GM12872 (cell line): ENCODE data around the gene TPD52L1.

ENCODE experiments used
- TF ChIP-seq, protein P1 (sequence below): IDR thresholded peaks from 3 replicates; pipeline ENCODE4 v1.5.1; 2011; ENCODE audit warnings: low read depth, mild to moderate bottlenecking, low read length, moderate library complexity; ENCODE audit not compliant: insufficient read depth

TPD52L1 gene

DNA sequence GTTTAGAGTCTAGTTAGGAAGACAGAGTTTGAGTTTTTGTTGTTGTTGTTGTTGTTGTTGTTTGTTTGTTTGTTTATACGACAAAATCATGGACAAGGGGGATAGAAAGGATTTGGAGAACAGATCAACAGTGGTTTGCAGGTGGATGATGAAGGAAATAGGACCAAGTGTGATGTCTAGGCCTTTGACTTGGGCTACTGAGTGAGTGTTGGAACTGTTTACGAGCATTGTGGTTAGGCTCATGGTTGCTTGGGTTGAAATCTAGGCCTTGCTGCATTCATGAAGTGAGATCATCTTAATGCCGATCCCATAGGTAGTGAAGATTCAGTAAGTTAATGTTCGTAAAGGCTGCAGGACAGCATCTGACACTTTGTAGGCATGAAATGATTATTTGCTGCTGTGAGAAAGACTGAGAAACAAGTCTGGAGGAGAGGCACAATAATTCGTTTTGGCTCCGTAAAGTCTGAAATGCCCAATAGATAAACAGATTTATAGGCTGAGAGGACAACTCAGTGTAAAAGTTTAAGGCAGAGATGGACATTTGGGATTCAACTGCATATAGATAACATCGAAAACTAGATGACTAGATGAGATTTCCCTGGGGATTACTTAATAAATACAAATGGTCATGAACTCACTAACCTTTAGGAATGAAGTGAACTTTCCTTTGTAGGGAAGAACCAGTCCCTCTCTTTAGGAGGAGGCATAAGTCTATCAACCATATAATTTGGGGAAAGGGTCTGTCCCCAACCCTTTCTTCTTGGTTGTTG, 78.2 kb downstream of the TPD52L1 start:
- TF ChIP-seq, protein P1, sequence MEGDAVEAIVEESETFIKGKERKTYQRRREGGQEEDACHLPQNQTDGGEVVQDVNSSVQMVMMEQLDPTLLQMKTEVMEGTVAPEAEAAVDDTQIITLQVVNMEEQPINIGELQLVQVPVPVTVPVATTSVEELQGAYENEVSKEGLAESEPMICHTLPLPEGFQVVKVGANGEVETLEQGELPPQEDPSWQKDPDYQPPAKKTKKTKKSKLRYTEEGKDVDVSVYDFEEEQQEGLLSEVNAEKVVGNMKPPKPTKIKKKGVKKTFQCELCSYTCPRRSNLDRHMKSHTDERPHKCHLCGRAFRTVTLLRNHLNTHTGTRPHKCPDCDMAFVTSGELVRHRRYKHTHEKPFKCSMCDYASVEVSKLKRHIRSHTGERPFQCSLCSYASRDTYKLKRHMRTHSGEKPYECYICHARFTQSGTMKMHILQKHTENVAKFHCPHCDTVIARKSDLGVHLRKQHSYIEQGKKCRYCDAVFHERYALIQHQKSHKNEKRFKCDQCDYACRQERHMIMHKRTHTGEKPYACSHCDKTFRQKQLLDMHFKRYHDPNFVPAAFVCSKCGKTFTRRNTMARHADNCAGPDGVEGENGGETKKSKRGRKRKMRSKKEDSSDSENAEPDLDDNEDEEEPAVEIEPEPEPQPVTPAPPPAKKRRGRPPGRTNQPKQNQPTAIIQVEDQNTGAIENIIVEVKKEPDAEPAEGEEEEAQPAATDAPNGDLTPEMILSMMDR = no peak

- TF ChIP-seq, protein P1 = no peak
Measured at GRCh38 chr6:125232466-125232865, 78.9 kb downstream of the TPD52L1 start.

DNA sequence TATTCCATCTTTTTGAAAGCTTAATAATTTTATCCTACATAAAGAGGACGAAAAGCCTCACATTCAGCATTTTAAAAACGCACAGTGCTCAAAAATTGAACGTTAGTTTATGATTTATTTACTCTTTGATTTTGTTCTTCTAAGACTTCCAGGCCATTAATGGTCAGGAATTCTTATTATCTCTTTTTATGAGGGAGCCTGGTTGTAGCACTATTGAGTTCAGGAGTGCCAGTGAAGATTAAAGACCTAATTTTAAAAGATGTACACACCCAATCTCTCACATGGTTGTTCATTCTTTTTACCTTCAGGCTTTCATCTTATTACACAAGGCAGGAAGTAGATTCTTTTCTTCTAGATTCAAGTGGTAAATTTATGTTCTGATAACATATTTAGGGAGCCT, 79.6 kb downstream of the TPD52L1 start:
- TF ChIP-seq, protein P1 = no peak

GRCh38 chr6:125236536-125237327, 83.2 kb downstream of the TPD52L1 start:
- TF ChIP-seq, protein P1 = no peak

DNA sequence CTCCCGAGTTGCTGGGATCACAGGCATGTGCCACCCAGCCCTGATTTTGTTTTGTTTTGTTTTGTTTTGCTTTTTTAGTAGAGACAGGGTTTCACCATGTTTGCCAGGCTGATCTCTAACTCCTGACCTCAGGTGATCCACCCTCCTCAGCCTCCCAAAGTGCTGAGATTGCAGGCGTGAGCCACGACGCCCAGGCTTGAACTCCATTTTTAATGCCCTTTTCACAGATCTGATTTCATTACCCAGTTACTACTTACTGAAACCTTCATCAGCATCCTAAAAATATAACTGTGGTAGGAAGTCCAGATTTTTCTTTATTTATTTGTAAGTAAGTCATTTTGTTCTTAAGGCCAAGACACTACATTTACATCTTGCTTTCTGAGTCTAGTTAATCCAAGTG, 84.2 kb downstream of the TPD52L1 start:
- TF ChIP-seq, protein P1 = no peak

- TF ChIP-seq, protein P1 = no peak
Measured at GRCh38 chr6:125245109-125245508, 91.5 kb downstream of the TPD52L1 start.

GRCh38 chr6:125245523-125246264, 92.1 kb downstream of the TPD52L1 start:
- TF ChIP-seq, protein P1 = no peak
